AG10803 (cell line): ENCODE data around the gene KCNA5.
A peak's percentile ranks its signal among the peaks of the same experiment; 100 is the strongest.

Experiments used
- DNase-seq: peaks from one replicate; pipeline ENCODE4 v3.0.0; 2010; ENCODE audit warnings: low read depth
- H3K4me3 ChIP-seq: 2 replicates; pipeline ENCODE4 v1.5.1; 2011; ENCODE audit warnings: mild to moderate bottlenecking, low read length, control low read depth
- TF ChIP-seq, protein P1 (sequence below): conservative IDR thresholded peaks from 2 replicates; pipeline ENCODE4 v1.5.1; 2011; ENCODE audit warnings: mild to moderate bottlenecking, low read length, control low read depth, inconsistent platforms

Gene KCNA5

DNA sequence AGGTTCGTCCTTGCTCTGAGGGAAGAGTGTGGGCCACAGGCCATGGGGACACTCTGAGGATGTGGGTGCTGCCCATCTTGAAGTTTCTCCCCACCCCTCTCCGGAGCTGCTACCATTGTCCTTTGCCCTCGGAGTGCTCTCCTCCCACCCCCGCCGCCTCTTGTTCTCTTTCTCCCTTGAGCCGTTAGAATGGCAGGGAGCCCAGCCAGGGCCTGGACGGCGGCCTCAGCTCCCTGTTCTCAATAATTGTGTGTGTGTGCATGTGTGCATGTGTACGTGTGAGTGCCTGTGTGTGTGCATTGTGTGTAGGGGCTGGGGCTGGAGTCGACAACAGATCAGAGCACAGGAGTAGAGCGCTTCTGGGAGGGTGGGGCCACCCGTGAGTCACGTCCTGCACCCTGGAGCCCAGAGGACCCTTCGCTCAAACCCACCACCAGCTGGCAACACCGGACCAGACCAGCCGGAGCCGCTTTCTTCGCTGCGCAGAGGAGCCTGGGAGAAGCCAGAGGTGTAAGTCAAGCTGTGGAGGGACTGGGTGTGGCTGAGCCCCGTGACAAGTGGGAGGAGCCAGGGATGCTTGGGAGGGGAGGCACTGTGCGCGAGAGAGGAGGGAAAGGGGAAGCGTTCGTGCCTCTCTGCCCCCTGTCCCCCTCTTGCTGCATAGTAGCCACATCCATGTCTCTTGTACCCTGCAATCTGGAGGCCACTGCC is 25.9 kb upstream of the KCNA5 start:
- H3K4me3 ChIP-seq: no peak overlapping the region
- TF ChIP-seq, protein P1, sequence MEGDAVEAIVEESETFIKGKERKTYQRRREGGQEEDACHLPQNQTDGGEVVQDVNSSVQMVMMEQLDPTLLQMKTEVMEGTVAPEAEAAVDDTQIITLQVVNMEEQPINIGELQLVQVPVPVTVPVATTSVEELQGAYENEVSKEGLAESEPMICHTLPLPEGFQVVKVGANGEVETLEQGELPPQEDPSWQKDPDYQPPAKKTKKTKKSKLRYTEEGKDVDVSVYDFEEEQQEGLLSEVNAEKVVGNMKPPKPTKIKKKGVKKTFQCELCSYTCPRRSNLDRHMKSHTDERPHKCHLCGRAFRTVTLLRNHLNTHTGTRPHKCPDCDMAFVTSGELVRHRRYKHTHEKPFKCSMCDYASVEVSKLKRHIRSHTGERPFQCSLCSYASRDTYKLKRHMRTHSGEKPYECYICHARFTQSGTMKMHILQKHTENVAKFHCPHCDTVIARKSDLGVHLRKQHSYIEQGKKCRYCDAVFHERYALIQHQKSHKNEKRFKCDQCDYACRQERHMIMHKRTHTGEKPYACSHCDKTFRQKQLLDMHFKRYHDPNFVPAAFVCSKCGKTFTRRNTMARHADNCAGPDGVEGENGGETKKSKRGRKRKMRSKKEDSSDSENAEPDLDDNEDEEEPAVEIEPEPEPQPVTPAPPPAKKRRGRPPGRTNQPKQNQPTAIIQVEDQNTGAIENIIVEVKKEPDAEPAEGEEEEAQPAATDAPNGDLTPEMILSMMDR: no peak
- no peak for DNase-seq

DNA sequence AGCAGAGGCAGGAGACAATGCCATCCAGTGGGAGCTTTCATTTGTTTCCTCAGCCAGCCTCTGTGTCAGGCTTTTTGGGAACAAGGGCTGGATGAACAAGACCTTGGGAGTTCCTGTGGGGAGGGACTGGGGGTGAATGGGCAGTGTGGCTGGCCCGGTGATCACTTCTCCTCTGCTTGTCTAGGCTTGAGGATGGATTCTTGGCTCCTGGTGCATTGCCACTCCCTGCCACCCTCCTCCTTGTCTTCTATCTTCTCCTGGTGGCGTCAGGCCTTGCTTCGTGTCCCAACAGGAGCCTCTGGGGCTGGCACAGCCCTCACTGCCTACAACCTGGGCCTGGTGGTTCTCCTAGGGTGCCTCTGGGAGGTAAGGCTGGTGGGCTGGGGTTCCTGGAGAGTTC is 25.0 kb upstream of the KCNA5 start:
- TF ChIP-seq, protein P1: no peak
- DNase-seq: no peak

DNA sequence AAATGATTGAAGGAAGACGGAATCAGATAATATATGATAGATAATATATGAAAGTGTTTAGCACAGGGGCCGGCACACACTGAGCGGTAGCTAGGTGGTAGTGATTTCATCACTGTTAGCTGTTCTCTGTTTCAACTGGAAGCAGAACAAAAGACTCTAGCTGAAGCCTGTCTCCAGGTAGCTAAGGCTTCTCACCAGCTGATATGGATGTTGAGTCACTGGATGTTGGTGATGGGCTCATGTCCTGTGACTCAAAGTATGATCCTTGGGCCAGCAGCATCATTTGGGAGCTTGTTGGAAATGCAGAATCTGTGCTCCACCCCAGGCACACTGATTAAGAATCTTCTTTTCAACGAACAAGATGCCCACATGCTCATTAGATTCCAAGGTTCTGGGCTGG is 21.7 kb upstream of the KCNA5 start:
- TF ChIP-seq, protein P1: no peak
- H3K4me3 ChIP-seq: no peak overlapping the region
- no peak for DNase-seq

More for the DNA sequence above, 25.0 kb upstream of the KCNA5 start:
- no peak overlapping the region for H3K4me3 ChIP-seq

DNA sequence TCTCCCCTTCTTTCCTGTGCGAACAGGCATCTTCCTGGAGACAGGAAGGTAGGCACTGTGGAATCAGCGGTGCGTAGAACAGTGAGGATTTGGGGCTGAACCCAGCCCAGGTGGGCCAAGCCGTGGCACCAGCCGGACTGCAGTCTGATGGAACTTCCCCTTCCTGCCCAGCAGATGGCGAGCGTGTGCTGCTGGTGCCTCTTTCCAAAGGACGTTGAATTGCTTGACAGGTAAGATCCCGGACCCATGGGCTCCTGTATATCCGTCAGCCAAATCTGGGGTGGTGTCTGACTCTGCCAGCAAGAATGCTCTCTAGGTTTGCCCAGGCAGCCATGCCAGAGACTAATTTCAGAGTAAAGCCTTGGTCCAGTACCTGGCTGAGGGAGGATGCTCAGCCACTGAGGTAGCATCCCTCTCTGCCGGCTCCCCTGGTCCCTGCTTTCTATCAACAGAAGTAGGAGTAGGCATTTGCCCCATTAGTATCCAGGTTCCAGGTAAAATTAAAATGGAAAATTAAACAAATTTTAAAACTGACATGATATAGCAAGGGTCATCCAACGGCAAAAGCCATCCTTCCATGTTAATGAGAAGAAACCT is 21.1 kb upstream of the KCNA5 start:
- no peak overlapping the region for H3K4me3 ChIP-seq
- TF ChIP-seq, protein P1: peak; percentile 90
- DNase-seq: peak; percentile 37

DNA sequence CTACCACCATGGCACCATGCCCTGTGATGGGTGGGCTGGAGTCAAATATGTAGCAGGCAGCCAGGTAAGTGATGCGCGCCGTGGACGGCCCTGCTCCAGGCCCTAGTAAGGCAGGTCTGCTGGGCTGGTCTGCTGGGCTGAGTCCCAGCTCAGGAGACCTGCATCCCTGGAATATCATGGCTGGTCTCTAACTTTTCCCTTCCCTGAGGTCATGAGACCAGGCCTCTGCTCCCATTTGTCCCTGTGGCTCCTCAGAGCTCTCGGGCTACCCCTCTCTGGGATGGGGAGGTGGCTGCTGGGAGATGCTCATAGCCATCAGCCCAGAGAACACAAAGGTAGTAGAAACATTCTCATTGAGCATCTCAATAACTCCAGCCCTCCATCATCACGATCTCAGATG is 19.8 kb upstream of the KCNA5 start:
- DNase-seq: no peak
- TF ChIP-seq, protein P1: no peak
- no peak overlapping the region for H3K4me3 ChIP-seq

DNA sequence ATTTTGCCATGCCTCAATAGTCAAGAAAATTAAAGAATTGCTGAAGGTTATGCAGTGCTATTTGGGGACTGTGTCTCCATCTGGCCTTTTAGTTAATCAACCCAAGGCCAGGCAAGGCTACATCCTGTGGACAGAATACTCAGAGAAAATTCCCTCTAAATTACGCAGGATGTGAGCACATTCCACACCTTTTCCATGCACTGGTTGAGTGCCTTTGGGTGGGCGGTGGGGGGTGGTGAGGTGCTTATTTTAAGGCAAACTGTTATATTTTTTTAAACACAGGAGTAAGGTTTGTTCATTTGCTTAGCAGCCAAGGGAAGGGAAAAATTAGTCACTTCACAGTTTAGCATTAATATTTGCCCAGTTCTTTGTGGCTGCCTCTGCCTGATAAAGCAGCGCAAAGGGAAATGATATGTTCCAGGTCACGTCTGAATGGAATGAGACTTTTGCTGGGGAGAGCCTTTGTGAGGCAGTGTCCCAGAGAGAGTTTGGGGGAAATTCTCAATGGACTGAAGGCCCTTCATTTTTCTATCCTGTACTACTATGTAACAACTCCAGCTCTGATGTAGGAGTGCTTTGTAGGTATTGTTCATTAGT is 17.2 kb upstream of the KCNA5 start:
- no peak overlapping the region for H3K4me3 ChIP-seq
- TF ChIP-seq, protein P1: no peak
- no peak for DNase-seq
